Measurements from ENCODE around the gene PCDHB8.
"Not testable (repeated sequence)": the region's sequence is repeated elsewhere in the genome, so short reads cannot be mapped to it uniquely, and the experiment has no call there.

- not testable (repeated sequence) for TF ChIP-seq CTCF (IDR thresholded peaks at IDR 0.05 in 2 of 3, conservative IDR thresholded peaks at IDR 0.05 in 1 of 3; ENCODE audit: control insufficient read depth in 2 of 3, extremely low read depth in 1 of 3, insufficient read depth in 1 of 3, low read depth in 3 of 3, low read length in 3 of 3); RAD51 (IDR thresholded peaks at IDR 0.05); POU2F2 (IDR thresholded peaks at IDR 0.05; ENCODE audit: borderline replicate concordance, low read depth, low read length)
Measured at GRCh38 chr5:141201646-141202045, 24.1 kb downstream of the PCDHB8 start.

All from GM12878 (cell line).